BJ (cell line): Measurements from ENCODE around the gene CUL2. TPM values are rescaled to one million over a fixed set of nuclear protein-coding genes. Genes with fewer than 3 reads are reported as not detected.
A peak's percentile ranks its signal among the peaks of the same experiment; 100 is the strongest.

ENCODE experiments used
- CTCF ChIA-PET: fragments of 350-600 bp; formaldehyde crosslinking; extraction: SDS; loops from one replicate; lab custom pipeline; 2021; ENCODE audit warnings: antibody characterized with exemption, inconsistent platforms; lab: Yijun Ruan, JAX
- POLR2A ChIA-PET: fragments of 300-600 bp; sonication (Branson Sonifier 250); formaldehyde crosslinking; extraction: SDS; loops from one replicate; lab custom pipeline; 2021; ENCODE audit warnings: antibody characterized with exemption; lab: Charles Lee
- DNase-seq: peaks from one replicate; pipeline ENCODE4 v3.0.0-alpha.2; 2011; ENCODE audit warnings: low read depth
- H3K27me3 ChIP-seq: 2 replicates; pipeline ENCODE4 v1.6.0; 2011; ENCODE audit warnings: low read length; ENCODE audit not compliant: control insufficient read depth, insufficient read depth
- H3K36me3 ChIP-seq: 2 replicates; pipeline ENCODE4 v1.5.1; 2011; ENCODE audit warnings: low read length; ENCODE audit not compliant: control insufficient read depth, insufficient read depth
- H3K4me3 ChIP-seq: 2 replicates; pipeline ENCODE4 v1.5.1; 2011; ENCODE audit warnings: low read depth, mild to moderate bottlenecking, control low read depth, low read length
- CTCF ChIP-seq: IDR thresholded peaks from 2 replicates; pipeline ENCODE4 v1.5.1; 2011; ENCODE audit warnings: low read depth, mild to moderate bottlenecking, control low read depth, inconsistent platforms, low read length, moderate library complexity; ENCODE audit not compliant: insufficient read depth
- polyA plus RNA-seq: library from polyadenylated mRNA; depleted of rRNA; stranded (reverse); fragments of >200 nt; gene quantifications from 2 replicates; pipeline ENCODE4 v1.2.3, GENCODE V29; 2011

Gene CUL2
- polyA plus RNA-seq, 1 experiment, result 9.4 TPM

- no peak for DNase-seq
- Histone ChIP-seq H3K27me3 (no peaks in the 10 kb centered on the region), H3K4me3 (no peak overlapping the region), H3K36me3 (no peaks in the 10 kb centered on the region)
- CTCF ChIA-PET, result interaction anchor here (0.6 kb wide), 1 partner anchor 26 kb away, joined by 3 read pairs; no protein-coding TSS in a partner anchor
- no peak for TF ChIP-seq CTCF
- POLR2A ChIA-PET, result no interaction called here
These were observed 89.2 kb downstream of the CUL2 start for GRCh38 chr10:35000936-35001335.

DNA sequence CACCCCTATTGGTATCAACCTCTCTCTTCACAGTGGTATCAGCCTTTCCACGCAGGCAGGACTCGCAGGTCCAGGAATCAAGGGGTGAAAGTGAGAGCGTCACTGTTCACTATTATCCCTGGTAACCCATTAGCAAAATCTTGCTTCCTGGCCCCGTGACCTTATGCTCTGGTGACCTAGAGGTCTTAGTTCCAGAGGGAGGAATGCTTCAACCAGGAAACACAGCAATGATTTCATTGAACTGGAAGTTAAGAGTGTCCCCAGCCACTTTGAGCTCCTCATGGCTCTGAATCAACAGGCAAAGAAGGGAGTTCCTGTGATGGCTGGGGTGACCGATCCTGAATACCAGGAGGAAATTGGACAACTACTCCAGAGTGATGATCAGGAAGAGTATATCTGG is 90.6 kb downstream of the CUL2 start:
- CTCF ChIA-PET, result interaction anchor here (1.4 kb wide), 1 partner anchor 27 kb away, joined by 4 read pairs; no protein-coding TSS in a partner anchor
- no peaks in the 10 kb centered on the region for H3K36me3 ChIP-seq

DNA sequence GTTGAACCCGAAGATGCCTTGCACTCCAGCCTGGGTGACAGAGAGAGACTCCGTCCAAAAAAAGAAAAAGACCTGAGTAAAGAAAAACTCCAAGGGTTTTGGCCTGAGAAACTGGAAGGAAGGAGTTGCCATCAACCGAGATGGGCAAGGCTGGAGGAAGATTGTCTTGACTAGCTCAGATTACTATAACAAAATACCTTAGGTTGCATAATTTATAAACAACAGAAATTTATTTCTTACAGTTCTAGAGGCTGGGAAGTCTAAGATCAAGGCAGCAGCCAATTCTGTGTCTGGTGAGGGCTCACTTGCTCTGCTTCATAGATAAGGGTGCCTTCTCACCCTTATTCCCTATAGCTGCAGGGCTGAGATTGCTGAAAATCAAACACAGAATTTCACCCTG is 91.2 kb downstream of the CUL2 start:
- ChIA-PET POLR2A (no interaction called here), CTCF (interaction anchor here (1.4 kb wide), 1 partner anchor 28 kb away, joined by 4 read pairs; no protein-coding TSS in a partner anchor)
- H3K4me3 ChIP-seq, result no peak overlapping the region
- no peak for DNase-seq
- no peaks in the 10 kb centered on the region for H3K27me3 ChIP-seq
- H3K36me3 ChIP-seq, result no peaks in the 10 kb centered on the region
- no peak for TF ChIP-seq CTCF

More for the DNA sequence above, 90.6 kb downstream of the CUL2 start:
- no peak for DNase-seq
- no peaks in the 10 kb centered on the region for H3K27me3 ChIP-seq
- TF ChIP-seq CTCF, result no peak
- H3K4me3 ChIP-seq, result no peak overlapping the region
- POLR2A ChIA-PET, result no interaction called here

DNA sequence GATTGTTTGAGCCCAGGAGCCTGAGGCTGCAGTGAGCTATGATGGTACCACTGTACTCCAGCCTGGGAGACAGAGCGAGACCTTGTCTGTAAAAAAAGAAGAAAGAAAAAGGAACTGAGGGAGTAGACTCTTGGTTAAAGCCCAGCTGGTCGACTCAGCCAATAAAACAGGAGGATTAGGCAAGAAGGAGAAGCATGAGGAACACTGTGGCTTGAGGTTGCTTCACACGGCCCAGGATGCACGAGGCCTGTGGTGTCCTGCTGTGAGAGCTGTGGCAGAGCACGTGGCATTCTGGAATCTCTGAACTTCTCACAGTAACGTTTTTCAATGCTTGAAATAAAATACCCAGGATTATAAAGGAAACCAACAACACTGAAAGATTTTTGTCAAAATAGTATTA is 93.3 kb downstream of the CUL2 start:
- no peak for TF ChIP-seq CTCF
- H3K36me3 ChIP-seq, result no peaks in the 10 kb centered on the region
- ChIA-PET CTCF (interaction anchor here (1.4 to 4.7 kb wide), 5 partner anchors 10 to 334 kb away, joined by 3 to 53 read pairs (median 5); no protein-coding TSS in a partner anchor), POLR2A (no interaction called here)
- H3K4me3 ChIP-seq, result no peak overlapping the region
- H3K27me3 ChIP-seq, result no peaks in the 10 kb centered on the region
- peak; percentile 35 for DNase-seq

- TF ChIP-seq CTCF, result no peak
- no peak for DNase-seq
- POLR2A ChIA-PET, result no interaction called here
- CTCF ChIA-PET, result interaction anchor here (1.3 to 4.7 kb wide), 10 partner anchors 10 to 333 kb away, joined by 3 to 53 read pairs (median 5); no protein-coding TSS in a partner anchor
- no peak overlapping the region for H3K4me3 ChIP-seq
- no peaks in the 10 kb centered on the region for H3K27me3 ChIP-seq
- H3K36me3 ChIP-seq, result no peaks in the 10 kb centered on the region
These were observed 94.2 kb downstream of the CUL2 start for GRCh38 chr10:34995925-34996324.
